ENCODE results near the gene CORO1C.
"Not testable (repeated sequence)": the region's sequence is repeated elsewhere in the genome, so short reads cannot be mapped to it uniquely, and the experiment has no call there.

The CORO1C gene

GRCh38 chr12:108633081-108633533, 98.2 kb downstream of the CORO1C start:
- DNase-seq (ENCODE audit: low spot score): no peak

- DNase-seq (ENCODE audit: low spot score): not testable (repeated sequence)
Observed at GRCh38 chr12:108631261-108631660, 100.1 kb downstream of the CORO1C start.

DNA sequence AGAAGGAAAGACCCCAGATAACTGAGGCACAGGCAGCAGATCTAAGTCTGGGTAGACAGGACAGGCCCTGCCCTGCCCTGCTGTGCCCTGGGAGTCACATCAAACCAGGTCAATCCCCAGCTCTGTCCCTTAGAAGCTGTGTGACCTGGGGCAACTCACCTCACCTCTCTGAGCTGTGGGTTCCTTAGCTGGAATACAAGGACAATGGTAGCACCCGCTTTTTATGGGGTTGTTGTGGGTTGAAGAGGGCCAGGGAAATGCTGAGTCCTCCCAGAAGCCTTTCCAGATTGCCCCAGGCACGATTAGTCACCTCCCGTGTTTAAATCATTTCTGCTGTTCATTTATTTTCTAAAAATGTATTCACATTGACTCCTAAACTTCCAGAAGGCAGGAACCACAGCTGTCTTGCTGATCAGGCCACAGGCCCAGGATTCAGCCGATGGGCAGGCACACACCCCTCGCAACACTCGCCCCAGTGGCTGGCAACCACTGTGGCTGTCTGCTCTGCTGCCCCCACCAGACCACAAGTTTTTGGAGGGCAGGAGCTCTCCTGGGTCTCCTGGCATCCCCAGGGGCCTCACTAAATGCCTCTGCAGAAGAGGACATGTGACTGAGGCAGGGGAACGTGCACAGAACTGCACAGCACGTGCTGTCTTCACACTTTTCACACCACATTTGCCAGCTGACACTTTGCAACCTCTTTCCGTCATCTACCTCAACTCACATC, 100.7 kb downstream of the CORO1C start:
- peak; percentile 79 for DNase-seq (ENCODE audit: low spot score)

DNA sequence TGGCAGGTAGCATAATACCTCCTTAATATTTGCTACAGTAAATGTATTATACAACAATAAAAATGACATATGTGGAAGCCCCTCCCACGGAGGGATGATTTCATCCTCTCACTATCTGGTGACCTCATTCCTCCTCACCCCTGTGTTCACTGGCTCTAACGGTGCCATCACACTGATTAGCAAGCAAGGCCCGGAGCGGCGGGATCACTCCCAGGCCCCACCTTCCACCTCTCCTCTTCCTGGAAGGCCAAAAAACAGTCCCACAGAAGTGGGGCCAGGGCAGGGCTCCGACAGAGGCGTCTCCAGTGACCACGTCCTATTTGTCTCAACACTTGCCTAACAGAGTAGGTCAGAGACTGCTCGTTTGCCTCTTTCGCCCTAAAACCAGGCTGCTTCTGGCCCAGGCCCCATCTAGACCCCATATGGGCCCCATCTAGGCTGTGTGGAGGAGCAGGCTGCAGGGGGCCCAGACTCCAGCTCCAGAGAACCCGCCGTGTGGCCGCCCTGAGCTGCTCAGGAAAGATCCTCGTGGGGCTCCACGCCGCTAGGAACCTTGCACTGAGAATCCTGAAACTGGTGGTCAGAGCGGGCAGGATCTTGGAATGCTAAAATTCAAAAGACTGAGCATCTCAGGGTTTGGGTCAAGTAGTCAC, 101.4 kb downstream of the CORO1C start:
- peak; percentile 85 for DNase-seq (ENCODE audit: low spot score)

DNA sequence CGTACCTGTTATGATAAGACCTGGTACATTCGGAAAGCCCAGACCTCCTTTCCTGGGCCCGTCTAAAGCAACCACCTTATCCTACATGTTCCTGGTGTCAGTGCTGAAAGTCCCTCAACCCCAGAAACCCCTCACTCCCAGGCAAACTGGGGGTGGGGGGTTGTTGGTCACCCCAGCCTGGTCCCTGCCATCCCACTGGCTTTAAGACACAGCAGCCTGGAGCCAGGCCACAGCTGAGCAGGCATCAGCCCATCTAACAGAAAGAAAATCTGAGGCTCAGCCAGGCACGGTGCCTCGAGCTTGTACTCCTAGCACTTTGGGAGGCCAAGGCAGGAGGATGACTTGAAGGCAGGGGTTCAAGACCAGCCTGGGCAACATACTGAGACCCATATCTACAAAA, 102.2 kb downstream of the CORO1C start:
- DNase-seq (ENCODE audit: low spot score): no peak

DNA sequence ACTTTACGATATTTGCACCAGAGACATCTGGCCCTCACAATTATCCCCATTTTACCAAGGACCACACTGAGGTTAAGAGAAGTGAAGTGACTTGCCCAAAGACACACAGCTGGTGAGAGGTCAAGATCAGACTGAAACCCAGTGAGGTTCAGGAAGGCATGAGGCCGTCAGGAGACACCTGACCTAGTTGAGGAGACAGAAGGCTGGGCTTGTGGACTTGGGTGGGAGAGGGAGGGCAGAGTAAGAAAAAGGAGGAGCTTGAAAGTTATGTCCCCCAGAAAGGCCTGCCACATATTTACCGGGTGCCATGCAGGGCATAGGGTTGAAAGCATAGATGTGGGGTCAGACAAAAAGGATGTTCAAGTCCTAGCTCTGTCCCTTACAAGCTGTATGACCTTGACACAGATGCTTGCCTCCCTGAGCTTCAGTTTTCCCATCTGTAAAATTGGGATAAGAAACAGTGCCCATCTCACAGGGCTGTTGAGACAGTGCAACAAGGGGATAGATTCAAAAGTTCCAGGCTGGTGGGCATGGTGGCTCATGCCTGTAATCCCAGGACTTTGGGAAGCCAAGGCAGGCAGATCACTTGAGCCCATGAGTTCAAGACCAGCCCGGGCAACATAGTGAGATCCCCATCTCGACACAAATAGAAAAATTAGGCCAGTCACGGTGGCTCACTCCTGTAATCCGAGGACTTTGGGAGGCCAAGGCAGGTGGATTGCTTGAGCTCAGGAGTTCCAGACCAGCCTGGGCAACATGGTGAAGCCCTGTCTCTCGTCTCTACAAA, 104.0 kb downstream of the CORO1C start:
- no peak for DNase-seq (ENCODE audit: low spot score)

- no peak for DNase-seq (ENCODE audit: low spot score)
Observed at GRCh38 chr12:108625228-108625627, 106.1 kb downstream of the CORO1C start.

DNA sequence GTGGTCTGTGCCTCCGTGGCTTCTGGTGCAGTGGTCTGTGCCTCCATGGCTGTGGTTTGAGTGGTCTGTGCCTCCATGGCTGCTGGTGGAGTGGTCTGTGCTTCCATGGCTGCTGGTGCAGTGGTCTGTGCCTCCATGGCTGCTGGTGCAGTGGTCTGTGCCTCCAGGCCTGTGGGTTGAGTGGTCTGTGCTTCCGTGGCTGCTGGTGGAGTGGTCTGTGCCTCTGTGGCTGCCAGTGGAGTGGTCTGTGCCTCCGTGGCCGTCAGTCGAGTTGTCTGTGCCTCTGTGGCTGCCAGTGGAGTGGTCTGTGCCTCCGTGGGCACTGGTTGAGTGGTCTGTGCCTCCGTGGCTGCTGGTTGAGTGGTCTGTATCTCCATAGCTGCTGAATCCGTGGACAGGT, 107.7 kb downstream of the CORO1C start:
- no peak for DNase-seq (ENCODE audit: low spot score)

DNA sequence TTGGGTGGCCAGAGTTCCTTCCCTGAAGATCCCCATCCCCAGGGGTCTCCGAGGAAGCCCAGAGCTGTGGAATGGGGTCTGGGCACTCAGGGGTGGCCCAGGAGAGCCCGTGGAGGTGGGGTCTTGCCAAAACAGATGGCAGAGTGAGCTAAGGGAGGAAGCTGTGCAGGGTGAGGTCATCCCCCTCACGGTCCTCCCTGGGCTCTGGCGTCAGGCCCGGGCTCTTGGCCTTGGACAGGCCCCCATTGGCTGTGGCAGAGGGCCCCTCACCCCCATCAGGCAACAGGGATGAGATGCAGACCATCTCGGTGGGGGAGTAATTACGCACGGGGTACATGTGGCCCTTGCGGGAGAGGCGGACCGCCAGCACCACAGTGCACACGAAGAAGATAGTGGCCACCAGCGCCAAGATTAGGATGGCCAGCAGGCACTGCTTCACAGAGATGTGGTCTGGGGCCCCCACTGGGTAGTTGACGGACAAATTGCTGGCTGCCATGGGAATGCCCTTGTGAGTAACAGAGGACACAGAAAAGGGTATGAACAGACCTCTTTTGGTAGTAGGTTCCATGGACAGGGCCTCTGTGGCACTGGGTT, 108.3 kb downstream of the CORO1C start:
- DNase-seq (ENCODE audit: low spot score): no peak

DNA sequence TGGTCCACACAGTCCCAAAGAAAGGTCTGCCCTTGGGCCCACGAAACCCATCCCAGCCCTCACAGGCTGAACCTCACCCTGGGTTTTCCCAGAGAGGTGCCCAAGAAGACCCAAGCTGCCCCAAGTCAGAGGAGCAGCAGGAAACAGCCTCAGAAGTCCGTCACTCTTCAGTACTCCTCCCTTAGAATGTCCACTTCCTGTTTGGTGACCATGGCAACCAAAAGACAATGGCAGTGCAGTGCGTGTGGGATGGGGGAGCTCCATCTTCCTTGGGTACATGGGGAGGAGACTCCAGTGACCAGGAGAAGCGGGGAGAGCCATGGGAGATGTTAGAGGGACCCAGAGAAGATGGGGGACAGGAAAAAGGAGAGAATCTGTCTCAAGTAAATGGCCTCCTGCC, 108.9 kb downstream of the CORO1C start:
- DNase-seq (ENCODE audit: low spot score): no peak

GRCh38 chr12:108621161-108621560, 110.2 kb downstream of the CORO1C start:
- no peak for DNase-seq (ENCODE audit: low spot score)

DNA sequence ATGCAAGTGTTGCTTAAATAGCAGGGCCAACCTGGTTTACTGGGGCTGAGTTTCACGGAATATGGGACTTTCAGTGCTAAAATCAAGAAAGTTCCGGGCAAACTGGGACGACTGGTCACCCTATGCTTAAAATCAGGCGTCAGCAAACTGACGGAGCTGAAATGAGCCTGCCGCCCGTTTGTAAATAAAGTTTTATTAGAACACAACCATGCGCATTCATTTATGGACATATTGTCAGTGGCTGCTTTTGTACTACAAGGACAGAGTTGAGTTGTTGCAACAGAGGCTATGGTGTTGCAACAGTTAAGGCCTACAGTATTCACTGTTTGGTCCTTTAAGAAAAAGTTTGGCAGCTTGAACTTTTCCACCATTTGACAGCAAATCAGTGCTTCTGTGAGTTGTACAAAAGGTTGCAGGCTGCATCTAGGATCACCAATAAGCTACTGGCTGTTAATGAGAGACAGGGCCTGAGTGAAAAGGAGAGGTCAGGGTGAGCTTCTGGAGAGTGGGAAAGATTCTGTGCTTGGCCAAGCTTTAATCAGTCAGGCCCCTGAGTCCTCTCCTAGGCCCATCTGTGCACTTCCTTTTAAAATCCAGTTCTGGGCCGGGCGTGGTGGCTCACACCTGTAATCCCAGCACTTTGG, 111.0 kb downstream of the CORO1C start:
- no peak for DNase-seq (ENCODE audit: low spot score)

DNA sequence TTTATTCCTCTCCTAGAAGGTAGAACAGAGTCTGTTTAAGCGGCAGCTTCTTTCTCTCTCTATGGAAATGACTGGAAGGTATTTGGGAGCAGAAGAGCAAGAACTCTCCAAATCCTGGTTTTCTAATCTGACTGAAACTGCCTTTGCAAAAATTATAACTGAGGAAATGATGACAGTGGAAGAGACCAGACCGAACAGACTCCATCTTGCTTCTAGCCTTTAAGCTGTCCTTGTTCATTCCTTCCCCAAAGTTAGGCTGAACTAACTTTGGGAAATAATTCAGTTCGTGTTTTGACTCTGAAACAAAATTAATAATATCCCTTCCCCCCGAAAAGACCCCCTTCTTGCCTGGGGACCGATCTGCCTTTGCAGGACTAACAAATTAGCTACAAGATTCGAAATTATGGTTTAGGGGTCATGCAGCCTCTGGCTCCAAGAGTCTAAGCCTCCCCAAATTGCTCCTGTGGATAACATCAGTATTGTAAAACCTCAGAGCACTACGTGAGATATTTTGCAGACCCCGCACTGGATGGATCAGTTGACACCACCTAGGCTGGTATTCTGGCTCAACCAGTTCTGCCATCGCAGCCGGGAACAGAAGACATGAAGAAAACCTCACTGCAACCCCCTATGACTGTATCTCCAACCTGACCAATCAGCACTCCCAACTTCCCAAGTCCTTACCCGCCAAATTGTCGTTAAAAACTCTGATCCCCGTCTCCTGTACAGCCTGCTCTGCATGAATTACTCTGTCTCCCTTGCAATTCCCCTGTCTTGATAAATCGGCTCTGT, 111.8 kb downstream of the CORO1C start:
- no peak for DNase-seq (ENCODE audit: low spot score)

DNA sequence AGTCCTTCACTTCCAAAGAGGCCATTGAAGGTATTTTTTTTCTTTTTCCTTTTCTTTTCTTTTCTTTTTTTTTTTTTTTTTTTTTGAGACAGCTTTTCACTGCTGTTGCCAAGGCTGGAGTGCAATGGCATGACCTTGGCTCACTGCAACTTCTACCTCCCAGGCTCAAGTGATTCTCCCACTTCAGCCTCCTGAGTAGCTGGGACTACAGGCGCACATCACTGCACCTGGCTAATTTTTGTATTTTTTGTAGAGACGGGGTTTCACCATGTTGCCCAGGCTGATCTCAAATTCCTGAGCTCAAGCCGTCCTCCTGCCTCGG, 112.4 kb downstream of the CORO1C start:
- DNase-seq (ENCODE audit: low spot score): not testable (repeated sequence)

GRCh38 chr12:108618079-108618952, 113.0 kb downstream of the CORO1C start:
- peak; percentile 88 for DNase-seq (ENCODE audit: low spot score)

GRCh38 chr12:108616941-108617858, 114.1 kb downstream of the CORO1C start:
- no peak for DNase-seq (ENCODE audit: low spot score)

DNA sequence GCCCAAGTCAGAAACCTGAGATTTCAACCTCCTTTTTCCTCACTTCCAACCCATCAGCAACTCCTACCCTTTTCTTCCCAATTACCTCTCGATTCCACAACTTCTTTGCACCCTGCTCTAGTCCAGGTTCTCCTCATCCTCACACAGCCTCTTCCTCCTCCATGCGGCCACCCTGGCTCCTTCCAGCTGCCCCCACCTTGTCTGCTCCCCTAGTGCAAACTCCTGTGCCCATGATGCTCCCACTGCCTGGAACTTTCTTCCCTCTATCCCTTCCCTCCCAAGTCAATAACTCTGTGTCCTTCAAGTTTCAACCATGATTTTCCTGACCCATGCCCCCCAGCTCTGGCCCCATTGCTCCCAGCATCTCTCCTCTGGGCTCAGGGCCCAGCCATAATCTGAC, 115.0 kb downstream of the CORO1C start:
- no peak for DNase-seq (ENCODE audit: low spot score)

DNA sequence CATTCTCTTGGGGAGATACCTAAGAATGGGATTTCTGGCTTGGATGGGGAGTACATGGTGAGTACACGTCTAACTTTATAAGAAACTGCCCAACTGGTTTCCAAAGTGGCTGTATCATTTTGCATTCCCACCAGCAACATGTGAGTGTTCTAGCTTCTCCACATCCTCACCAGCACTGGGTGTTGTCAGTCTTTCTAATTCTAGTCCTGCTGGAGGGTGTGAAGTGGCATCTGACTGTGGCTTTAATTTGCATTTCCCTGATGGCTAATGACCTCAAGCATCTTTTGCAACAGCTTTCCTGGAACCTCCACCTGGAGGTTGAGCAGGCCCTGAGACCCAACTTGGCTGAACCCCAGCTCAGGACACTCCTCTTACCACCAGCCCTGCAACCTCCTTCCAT, 115.4 kb downstream of the CORO1C start:
- no peak for DNase-seq (ENCODE audit: low spot score)

- DNase-seq (ENCODE audit: low spot score): no peak
Observed at GRCh38 chr12:108614639-108615038, 116.7 kb downstream of the CORO1C start.

Measured in AG20443 (cell line).